HEK293 (cell line): ENCODE measurements around the gene PAQR5.

Experiments
- CTCF ChIA-PET: fragments of 350-600 bp; formaldehyde crosslinking; extraction: SDS; loops from one replicate; lab custom pipeline; 2021; ENCODE audit warnings: antibody characterized with exemption; lab: Yijun Ruan, JAX
- POLR2A ChIA-PET: fragments of 300-600 bp; formaldehyde crosslinking; extraction: SDS; loops from one replicate; lab custom pipeline; 2020; ENCODE audit warnings: antibody characterized with exemption, inconsistent platforms; lab: Yijun Ruan, JAX
- H3K27ac ChIP-seq: fragments of 200-500 bp; sonication (Bioruptor generic); 2 replicates; pipeline ENCODE4 v1.5.1; 2014; ENCODE audit warnings: low read depth, low read length, control low read depth, inconsistent platforms; ENCODE audit errors: extremely low read depth
- H3K36me3 ChIP-seq, 2 experiments: fragments of 200-500 bp in 1 of 2; sonication (Bioruptor generic) in 1 of 2; 1 replicate in 1 of 2; 2 replicates in 1 of 2; pipeline ENCODE4 v1.5.1; 2014 to 2017; ENCODE audit warnings: inconsistent platforms in 2 of 2, low read length in 2 of 2; ENCODE audit not compliant: control insufficient read depth in 2 of 2, insufficient read depth in 1 of 2
- H3K4me1 ChIP-seq: fragments of 200-500 bp; sonication (Bioruptor generic); 2 replicates; pipeline ENCODE4 v1.5.1; 2014; ENCODE audit warnings: mild to moderate bottlenecking, low read length, inconsistent platforms; ENCODE audit not compliant: control insufficient read depth, insufficient read depth
- H3K4me3 ChIP-seq: 2 replicates; pipeline ENCODE4 v1.5.1; 2011; ENCODE audit warnings: low read depth, mild to moderate bottlenecking, control low read depth, low read length, moderate library complexity
- H3K9me3 ChIP-seq: fragments of 200-500 bp; sonication (Bioruptor generic); 2 replicates; pipeline ENCODE4 v1.5.1; 2014; ENCODE audit warnings: low read depth, low read length, inconsistent platforms; ENCODE audit not compliant: control insufficient read depth, insufficient read depth
- CTCF ChIP-seq: fragments of 450-650 bp; formaldehyde crosslinking; IDR thresholded peaks from 2 replicates; pipeline ENCODE4 v1.5.1; 2016; ENCODE audit warnings: missing biosample characterization, missing genetic modification characterization
- HOXC10 ChIP-seq: sonication (generic); formaldehyde crosslinking; IDR thresholded peaks from 2 replicates; pipeline ENCODE4 v1.8.1; 2023; ENCODE audit warnings: mild to moderate bottlenecking, missing genetic modification reagents
- IKZF3 ChIP-seq: fragments of 450-650 bp; IDR thresholded peaks from 2 replicates; pipeline ENCODE4 v1.5.0; 2018; ENCODE audit warnings: missing biosample characterization, mild to moderate bottlenecking, missing genetic modification characterization, moderate library complexity
- MZF1 ChIP-seq: fragments of 450-650 bp; formaldehyde crosslinking; IDR thresholded peaks from 2 replicates; pipeline ENCODE4 v1.5.1; 2017; ENCODE audit warnings: missing biosample characterization, missing genetic modification characterization, borderline replicate concordance
- OSR2 ChIP-seq: fragments of 450-650 bp; formaldehyde crosslinking; IDR thresholded peaks from 2 replicates; pipeline ENCODE4 v1.5.1; 2016; ENCODE audit warnings: missing biosample characterization, missing genetic modification characterization
- PRDM4 ChIP-seq: fragments of 450-650 bp; formaldehyde crosslinking; IDR thresholded peaks from 2 replicates; pipeline ENCODE4 v1.5.1; 2017; ENCODE audit warnings: missing biosample characterization, missing genetic modification characterization
- SETDB1 ChIP-seq: IDR thresholded peaks from one replicate; pipeline ENCODE4 v1.6.1; 2017; ENCODE audit warnings: mild to moderate bottlenecking, low read length, moderate library complexity, mixed read lengths; ENCODE audit not compliant: insufficient read length
- TRIM28 ChIP-seq: IDR thresholded peaks from 2 replicates; pipeline ENCODE4 v1.6.1; 2011; ENCODE audit warnings: low read length, control low read depth, borderline replicate concordance
- ZBTB1 ChIP-seq: fragments of 450-650 bp; formaldehyde crosslinking; IDR thresholded peaks from 2 replicates; pipeline ENCODE4 v1.5.1; 2016; ENCODE audit warnings: missing biosample characterization, missing genetic modification characterization
- ZBTB10 ChIP-seq: fragments of 450-650 bp; formaldehyde crosslinking; IDR thresholded peaks from 2 replicates; pipeline ENCODE4 v1.5.1; 2016; ENCODE audit warnings: missing biosample characterization, missing genetic modification characterization
- ZFP69B ChIP-seq: fragments of 450-650 bp; formaldehyde crosslinking; IDR thresholded peaks from 2 replicates; pipeline ENCODE4 v1.5.1; 2016; ENCODE audit warnings: missing biosample characterization, missing genetic modification characterization
- ZNF133 ChIP-seq: fragments of 450-650 bp; formaldehyde crosslinking; IDR thresholded peaks from 2 replicates; pipeline ENCODE4 v1.5.1; 2016; ENCODE audit warnings: missing biosample characterization, missing genetic modification characterization
- ZNF138 ChIP-seq: fragments of 450-650 bp; formaldehyde crosslinking; IDR thresholded peaks from 2 replicates; pipeline ENCODE4 v1.5.1; 2016; ENCODE audit warnings: missing biosample characterization, missing genetic modification characterization, borderline replicate concordance
- ZNF169 ChIP-seq: fragments of 450-650 bp; formaldehyde crosslinking; IDR thresholded peaks from 2 replicates; pipeline ENCODE4 v1.5.1; 2016; ENCODE audit warnings: missing biosample characterization, missing genetic modification characterization
- ZNF18 ChIP-seq: fragments of 450-650 bp; formaldehyde crosslinking; IDR thresholded peaks from 2 replicates; pipeline ENCODE4 v1.5.1; 2016; ENCODE audit warnings: missing biosample characterization, missing genetic modification characterization
- ZNF19 ChIP-seq: fragments of 450-650 bp; formaldehyde crosslinking; IDR thresholded peaks from 2 replicates; pipeline ENCODE4; 2016; ENCODE audit warnings: missing biosample characterization, missing genetic modification characterization, low read depth
- ZNF223 ChIP-seq: fragments of 450-650 bp; formaldehyde crosslinking; IDR thresholded peaks from 2 replicates; pipeline ENCODE4 v1.5.1; 2016; ENCODE audit warnings: missing biosample characterization, missing genetic modification characterization
- ZNF391 ChIP-seq: fragments of 450-650 bp; formaldehyde crosslinking; IDR thresholded peaks from 2 replicates; pipeline ENCODE4 v1.5.1; 2016; ENCODE audit warnings: low read depth, missing biosample characterization, missing genetic modification characterization, borderline replicate concordance
- ZNF596 ChIP-seq: fragments of 450-650 bp; IDR thresholded peaks from 2 replicates; pipeline ENCODE4 v1.5.0; 2018; ENCODE audit warnings: missing biosample characterization, mild to moderate bottlenecking, missing genetic modification characterization, moderate library complexity
- ZNF621 ChIP-seq: fragments of 450-650 bp; formaldehyde crosslinking; IDR thresholded peaks from 2 replicates; pipeline ENCODE4 v1.5.1; 2017; ENCODE audit warnings: missing biosample characterization, missing genetic modification characterization
- ZNF645 ChIP-seq: fragments of 450-650 bp; formaldehyde crosslinking; IDR thresholded peaks from 2 replicates; pipeline ENCODE4; 2016; ENCODE audit warnings: missing biosample characterization, missing genetic modification characterization
- ZNF76 ChIP-seq: fragments of 450-650 bp; formaldehyde crosslinking; IDR thresholded peaks from 2 replicates; pipeline ENCODE4; 2016; ENCODE audit warnings: low read depth, missing biosample characterization, missing genetic modification characterization, borderline replicate concordance
- ZSCAN5A ChIP-seq: fragments of 450-650 bp; formaldehyde crosslinking; IDR thresholded peaks from 2 replicates; pipeline ENCODE4 v1.5.1; 2016; ENCODE audit warnings: missing biosample characterization, missing genetic modification characterization

PAQR5 gene

GRCh38 chr15:69391046-69391757, 92.5 kb downstream of the PAQR5 start:
- Histone ChIP-seq H3K36me3 (no peaks in the 10 kb centered on the region; a peak in 1 of 3 replicates), H3K4me1 (no peaks in the 10 kb centered on the region; the same call in 1 of the 2 replicates), H3K9me3 (no peaks in the 10 kb centered on the region)
- ChIA-PET CTCF (interaction anchor here (0.7 to 5.3 kb wide), 5 partner anchors 9 to 1421 kb away, joined by 3 to 51 read pairs (median 4); no protein-coding TSS in a partner anchor), POLR2A (interaction anchor here (1.5 kb wide), 1 partner anchor 61 kb away, joined by 3 read pairs; the partner anchor contains the start of gene RPLP1)
- no peak for TF ChIP-seq ZNF645 (tag by site-specific recombination)
- no peak for TF ChIP-seq ZNF391 (tag by site-specific recombination)
- TF ChIP-seq MZF1 (tag by site-specific recombination), result no peak
- TF ChIP-seq ZNF133 (tag by site-specific recombination), result no peak
- TF ChIP-seq SETDB1, result no peak
- no peak for TF ChIP-seq ZNF138
- TF ChIP-seq OSR2, result no peak
- TF ChIP-seq ZNF223 (tag by site-specific recombination), result no peak
- no peak for TF ChIP-seq ZSCAN5A (tag by site-specific recombination)
- no peak for TF ChIP-seq ZNF19 (tag by site-specific recombination)
- no peak for TF ChIP-seq ZNF621 (tag by site-specific recombination)
- no peak for TF ChIP-seq PRDM4 (tag by site-specific recombination)
- no peak for TF ChIP-seq ZNF596 (tag by site-specific recombination)
- no peak for TF ChIP-seq TRIM28
- no peak for TF ChIP-seq ZNF169 (tag by site-specific recombination)
- no peak for TF ChIP-seq ZFP69B (tag by site-specific recombination)
- no peak for TF ChIP-seq IKZF3 (tag by site-specific recombination)
- TF ChIP-seq ZNF76, result no peak
- TF ChIP-seq CTCF, result no peak
- TF ChIP-seq, all 188 proteins: peak for 0
- no peak overlapping the region for H3K4me3 ChIP-seq
- no peak overlapping the region for H3K27ac ChIP-seq

GRCh38 chr15:69392352-69392751, 93.6 kb downstream of the PAQR5 start:
- Histone ChIP-seq H3K4me1 (no peaks in the 10 kb centered on the region; the same call in 1 of the 2 replicates), H3K4me3 (no peak overlapping the region), H3K27ac (no peak overlapping the region), H3K9me3 (no peaks in the 10 kb centered on the region), H3K36me3 (no peaks in the 10 kb centered on the region)
- ChIA-PET POLR2A (no interaction called here), CTCF (interaction anchor here (0.6 to 5.3 kb wide), 10 partner anchors 11 to 1017 kb away, joined by 3 to 51 read pairs (median 4); no protein-coding TSS in a partner anchor)
- TF ChIP-seq ZBTB1 (no peak), ZBTB10 (tag by site-specific recombination) (no peak), ZNF18 (tag by site-specific recombination) (no peak), HOXC10 (no peak), ZNF223 (tag by site-specific recombination) (no peak)
